BJ (cell line): Measurements from ENCODE around the gene ANKS3. TPM values are rescaled to one million over a fixed set of nuclear protein-coding genes. Genes with fewer than 3 reads are reported as not detected.
"Not testable (repeated sequence)": the region's sequence is repeated elsewhere in the genome, so short reads cannot be mapped to it uniquely, and the experiment has no call there.

Experiments used
- CTCF ChIA-PET: fragments of 350-600 bp; formaldehyde crosslinking; extraction: SDS; loops from one replicate; lab custom pipeline; 2021; ENCODE audit warnings: antibody characterized with exemption, inconsistent platforms; lab: Yijun Ruan, JAX
- POLR2A ChIA-PET: fragments of 300-600 bp; sonication (Branson Sonifier 250); formaldehyde crosslinking; extraction: SDS; loops from one replicate; lab custom pipeline; 2021; ENCODE audit warnings: antibody characterized with exemption; lab: Charles Lee
- DNase-seq: peaks from one replicate; pipeline ENCODE4 v3.0.0-alpha.2; 2011; ENCODE audit warnings: low read depth
- H3K27me3 ChIP-seq: 2 replicates; pipeline ENCODE4 v1.6.0; 2011; ENCODE audit warnings: low read length; ENCODE audit not compliant: control insufficient read depth, insufficient read depth
- H3K36me3 ChIP-seq: 2 replicates; pipeline ENCODE4 v1.5.1; 2011; ENCODE audit warnings: low read length; ENCODE audit not compliant: control insufficient read depth, insufficient read depth
- H3K4me3 ChIP-seq: 2 replicates; pipeline ENCODE4 v1.5.1; 2011; ENCODE audit warnings: low read depth, mild to moderate bottlenecking, control low read depth, low read length
- polyA plus RNA-seq: library from polyadenylated mRNA; depleted of rRNA; stranded (reverse); fragments of >200 nt; gene quantifications from 2 replicates; pipeline ENCODE4 v1.2.3, GENCODE V29; 2011
- TF ChIP-seq, protein P1 (sequence below): IDR thresholded peaks from 2 replicates; pipeline ENCODE4 v1.5.1; 2011; ENCODE audit warnings: low read depth, mild to moderate bottlenecking, control low read depth, inconsistent platforms, low read length, moderate library complexity; ENCODE audit not compliant: insufficient read depth

The ANKS3 gene
- polyA plus RNA-seq, 1 experiment: 23.7 TPM

DNA sequence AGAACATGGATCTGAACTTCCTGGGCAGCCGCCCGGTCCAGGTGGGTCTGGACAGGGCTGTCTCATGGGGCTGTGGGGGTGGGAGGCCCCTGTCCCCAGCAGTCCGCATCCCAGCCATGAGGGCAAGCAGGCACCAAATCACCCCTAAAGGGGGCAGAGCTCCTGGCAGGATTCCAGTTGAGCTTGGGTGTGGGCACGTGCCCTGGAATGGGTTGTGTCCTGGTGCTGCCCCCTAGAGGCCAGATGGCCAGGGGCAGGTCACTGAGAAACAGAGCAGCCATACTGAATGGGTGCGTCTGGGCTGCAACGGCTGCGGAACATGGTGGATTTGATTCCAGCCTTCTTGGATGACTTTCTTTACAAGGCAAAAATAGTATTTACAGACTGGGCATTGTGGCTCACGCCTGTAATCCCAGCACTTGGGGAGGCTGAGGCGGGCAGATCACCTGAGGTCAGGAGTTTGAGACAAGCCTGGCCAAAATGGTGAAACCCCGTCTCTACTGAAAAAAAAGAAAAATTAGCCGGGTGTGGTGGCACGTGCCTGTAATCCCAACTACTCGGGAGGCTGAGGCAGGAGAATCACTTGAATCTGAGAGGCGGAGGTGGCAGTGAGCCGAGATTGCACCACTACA is 83.5 kb downstream of the ANKS3 start:
- TF ChIP-seq, protein P1, sequence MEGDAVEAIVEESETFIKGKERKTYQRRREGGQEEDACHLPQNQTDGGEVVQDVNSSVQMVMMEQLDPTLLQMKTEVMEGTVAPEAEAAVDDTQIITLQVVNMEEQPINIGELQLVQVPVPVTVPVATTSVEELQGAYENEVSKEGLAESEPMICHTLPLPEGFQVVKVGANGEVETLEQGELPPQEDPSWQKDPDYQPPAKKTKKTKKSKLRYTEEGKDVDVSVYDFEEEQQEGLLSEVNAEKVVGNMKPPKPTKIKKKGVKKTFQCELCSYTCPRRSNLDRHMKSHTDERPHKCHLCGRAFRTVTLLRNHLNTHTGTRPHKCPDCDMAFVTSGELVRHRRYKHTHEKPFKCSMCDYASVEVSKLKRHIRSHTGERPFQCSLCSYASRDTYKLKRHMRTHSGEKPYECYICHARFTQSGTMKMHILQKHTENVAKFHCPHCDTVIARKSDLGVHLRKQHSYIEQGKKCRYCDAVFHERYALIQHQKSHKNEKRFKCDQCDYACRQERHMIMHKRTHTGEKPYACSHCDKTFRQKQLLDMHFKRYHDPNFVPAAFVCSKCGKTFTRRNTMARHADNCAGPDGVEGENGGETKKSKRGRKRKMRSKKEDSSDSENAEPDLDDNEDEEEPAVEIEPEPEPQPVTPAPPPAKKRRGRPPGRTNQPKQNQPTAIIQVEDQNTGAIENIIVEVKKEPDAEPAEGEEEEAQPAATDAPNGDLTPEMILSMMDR: peak; percentile 78
- DNase-seq, POLR2A ChIA-PET, H3K27me3 ChIP-seq, H3K4me3 ChIP-seq: not testable (repeated sequence)
- CTCF ChIA-PET: interaction anchor here (0.6 to 2.6 kb wide), 8 partner anchors 9 to 127 kb away, joined by 3 to 15 read pairs (median 5); partner anchors contain the start of gene MGRN1
- H3K36me3 ChIP-seq: peaks cover 31% of the 10 kb centered on the region

DNA sequence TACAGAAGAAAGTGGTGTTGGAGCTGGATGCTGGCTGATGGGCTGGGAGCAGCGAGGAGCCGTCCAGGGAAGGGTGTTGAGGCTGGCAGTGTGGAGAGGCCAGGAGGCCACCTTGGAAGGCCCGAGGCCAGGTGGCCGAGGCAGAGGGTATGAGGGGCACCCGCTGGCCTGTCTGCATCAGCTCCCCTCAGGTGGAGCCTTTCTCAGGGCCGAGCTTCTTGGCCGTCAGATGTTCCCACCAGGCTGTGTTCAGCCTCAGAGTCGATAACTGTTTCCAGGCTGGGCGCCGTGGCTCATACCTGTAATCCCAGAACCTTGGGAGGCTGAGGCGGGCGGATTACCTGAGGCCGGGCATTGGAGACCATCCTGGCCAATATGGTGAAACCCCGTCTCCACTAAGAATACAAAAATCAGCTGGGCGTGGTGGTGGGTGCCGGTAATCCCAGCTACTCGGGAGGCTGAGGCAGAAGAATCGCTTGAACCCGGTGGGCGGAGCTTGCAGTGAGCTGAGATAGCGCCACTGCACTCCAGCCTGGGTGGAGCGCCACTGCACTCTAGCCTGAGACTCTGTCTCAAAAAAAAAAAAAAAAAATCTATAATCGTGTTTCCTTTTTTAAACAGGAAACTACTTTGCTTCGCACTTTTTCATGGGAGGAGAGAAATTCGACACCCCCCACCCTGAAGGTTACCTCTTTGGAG is 84.2 kb downstream of the ANKS3 start:
- POLR2A ChIA-PET: no interaction called here
- TF ChIP-seq, protein P1: no peak
- no peaks in the 10 kb centered on the region for H3K27me3 ChIP-seq
- no peak overlapping the region for H3K4me3 ChIP-seq
- no peak for DNase-seq
- H3K36me3 ChIP-seq: peaks cover 31% of the 10 kb centered on the region
- CTCF ChIA-PET: interaction anchor here (0.8 to 2.6 kb wide), 8 partner anchors 8 to 31 kb away, joined by 3 to 15 read pairs (median 5); partner anchors contain the start of gene MGRN1

DNA sequence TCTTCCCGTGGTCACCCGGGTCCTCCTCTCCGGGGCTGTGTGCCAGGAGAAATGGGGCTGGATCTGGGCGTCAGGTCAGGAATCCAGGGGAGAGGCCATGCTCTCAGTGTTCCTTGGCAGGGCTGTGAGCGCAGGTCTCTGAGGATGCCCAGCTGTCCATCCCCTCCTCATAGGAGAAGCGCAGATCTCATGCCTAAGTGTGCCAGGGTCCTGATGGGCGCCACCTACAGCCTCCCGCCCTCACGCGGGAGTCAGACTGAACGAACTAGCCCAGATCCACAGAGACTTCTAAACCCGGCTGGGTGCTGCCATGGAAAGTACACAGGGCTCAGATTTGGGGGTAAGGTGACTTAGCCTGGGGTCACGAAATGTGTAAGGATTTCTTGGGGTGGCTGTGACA is 85.2 kb downstream of the ANKS3 start:
- ChIA-PET CTCF (interaction anchor here (1.0 to 2.4 kb wide), 2 partner anchors 15 to 19 kb away, joined by 3 to 5 read pairs; no protein-coding TSS in a partner anchor), POLR2A (no interaction called here)
- TF ChIP-seq, protein P1: no peak
- no peaks in the 10 kb centered on the region for H3K27me3 ChIP-seq
- DNase-seq: no peak
- H3K36me3 ChIP-seq: peaks cover 28% of the 10 kb centered on the region
- H3K4me3 ChIP-seq: no peak overlapping the region

- Histone ChIP-seq H3K27me3 (no peaks in the 10 kb centered on the region), H3K36me3 (peaks cover 26% of the 10 kb centered on the region), H3K4me3 (no peak overlapping the region)
- ChIA-PET POLR2A (no interaction called here), CTCF (no interaction called here)
- TF ChIP-seq, protein P1: no peak
- DNase-seq: no peak
Observed at GRCh38 chr16:4647644-4647980, 86.5 kb downstream of the ANKS3 start.

- Histone ChIP-seq H3K27me3 (no peaks in the 10 kb centered on the region), H3K4me3 (no peak overlapping the region), H3K36me3 (peaks cover 22% of the 10 kb centered on the region)
- ChIA-PET CTCF (no interaction called here), POLR2A (no interaction called here)
- TF ChIP-seq, protein P1: no peak
- DNase-seq: no peak
Observed at GRCh38 chr16:4646773-4647643, 87.1 kb downstream of the ANKS3 start.
